GM19438 (cell line): ENCODE data around the gene FGR.
A peak's percentile ranks its signal among the peaks of the same experiment; 100 is the strongest.
"Not testable (repeated sequence)": the region's sequence is repeated elsewhere in the genome, so short reads cannot be mapped to it uniquely, and the experiment has no call there.

Experiments used
- ATAC-seq: cut with Tn5 transposase; IDR thresholded peaks from one replicate; pipeline ENCODE4 v1.9.1; 2021; ENCODE audit warnings: low read depth; ENCODE audit not compliant: unreplicated experiment

The FGR gene

DNA sequence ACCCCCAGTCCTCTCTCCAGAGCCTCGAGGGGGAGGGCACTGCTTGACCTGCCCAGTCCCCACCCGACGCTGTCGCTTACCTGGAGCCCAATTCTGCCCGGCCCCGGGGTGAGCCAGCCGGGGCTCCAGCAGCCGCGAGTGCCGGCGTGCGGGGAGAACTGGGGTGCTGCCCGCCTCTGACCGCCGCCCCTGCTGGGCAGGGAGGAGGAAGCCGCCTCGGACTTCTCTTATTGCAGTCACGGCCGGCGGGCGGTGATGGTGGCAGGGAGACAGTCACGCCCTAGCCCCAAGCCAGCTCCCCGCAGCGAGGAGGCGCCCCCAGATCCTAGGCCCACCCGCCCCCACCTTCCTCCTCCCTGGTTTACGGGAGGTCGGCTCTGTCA is at the start of gene FGR:
TSS of gene FGR (minus strand) at position 201 of the 383 bp plus-strand sequence. CDS start 11,269 bp downstream, outside the sequence.
- no peak for ATAC-seq

DNA sequence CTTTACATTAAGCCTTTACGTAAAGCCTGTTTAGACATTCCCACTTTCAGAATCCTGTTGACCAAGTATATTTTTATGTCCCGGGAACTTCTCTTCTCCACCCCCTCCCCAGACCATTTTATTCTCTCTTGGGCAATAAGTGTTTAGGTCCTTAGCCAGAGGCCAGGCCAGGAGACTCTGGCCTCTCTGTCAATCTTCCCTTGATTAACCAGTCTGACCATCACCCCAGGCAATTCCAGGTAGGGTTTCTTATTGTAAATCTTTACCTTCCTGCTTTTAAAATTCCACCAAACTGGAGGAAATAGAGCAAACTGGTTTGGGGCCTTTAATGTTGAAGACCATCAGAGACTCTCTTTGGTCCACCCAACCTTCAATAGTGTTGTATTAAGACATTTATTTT is 49.2 kb upstream of the FGR start:
- ATAC-seq, result no peak

DNA sequence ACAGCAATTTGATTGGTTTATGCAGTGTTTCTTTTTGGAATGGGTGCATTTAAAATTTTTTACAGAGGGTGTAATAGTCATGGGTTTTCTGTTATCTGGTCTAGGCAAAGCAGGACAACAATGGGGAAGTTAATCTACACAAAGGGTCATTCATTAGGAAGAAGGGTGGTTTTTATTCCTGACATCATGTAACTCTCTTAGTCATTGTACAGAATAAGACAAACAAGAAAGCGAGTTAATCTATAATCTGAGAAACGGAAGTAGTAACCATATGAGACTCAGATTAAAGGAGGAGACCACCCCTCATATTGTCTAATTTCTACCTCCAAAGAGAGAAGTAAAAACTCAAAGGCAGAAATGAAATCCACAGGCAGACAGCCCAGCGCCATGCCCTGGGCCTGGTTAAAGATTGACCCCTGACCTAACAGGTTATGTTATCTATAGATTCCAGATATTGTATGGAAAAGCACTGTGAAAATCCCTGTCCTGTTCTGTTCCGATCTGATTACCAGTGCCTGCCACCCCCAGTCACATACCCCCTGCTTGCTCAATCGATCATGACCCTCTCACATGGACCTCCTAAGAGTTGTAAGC is 47.5 kb upstream of the FGR start:
- no peak for ATAC-seq

DNA sequence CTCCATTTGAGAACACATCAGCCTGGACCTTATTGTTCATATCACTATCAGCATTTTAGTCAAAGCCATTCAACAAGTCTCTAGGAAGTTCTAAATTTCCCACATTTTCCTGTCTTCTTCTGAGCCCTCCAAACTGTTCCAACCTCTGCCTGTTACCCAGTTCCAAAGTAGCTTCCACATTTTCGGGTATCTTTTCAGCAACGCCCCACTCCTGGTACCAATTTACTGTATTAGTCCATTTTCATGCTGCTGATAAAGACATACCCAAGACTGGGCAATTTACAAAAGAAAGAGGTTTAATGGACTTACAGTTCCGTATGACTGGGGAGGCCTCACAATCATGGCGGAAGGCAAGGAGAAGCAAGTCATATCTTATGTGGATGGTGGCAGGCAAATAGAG is 46.6 kb upstream of the FGR start:
- not testable (repeated sequence) for ATAC-seq

DNA sequence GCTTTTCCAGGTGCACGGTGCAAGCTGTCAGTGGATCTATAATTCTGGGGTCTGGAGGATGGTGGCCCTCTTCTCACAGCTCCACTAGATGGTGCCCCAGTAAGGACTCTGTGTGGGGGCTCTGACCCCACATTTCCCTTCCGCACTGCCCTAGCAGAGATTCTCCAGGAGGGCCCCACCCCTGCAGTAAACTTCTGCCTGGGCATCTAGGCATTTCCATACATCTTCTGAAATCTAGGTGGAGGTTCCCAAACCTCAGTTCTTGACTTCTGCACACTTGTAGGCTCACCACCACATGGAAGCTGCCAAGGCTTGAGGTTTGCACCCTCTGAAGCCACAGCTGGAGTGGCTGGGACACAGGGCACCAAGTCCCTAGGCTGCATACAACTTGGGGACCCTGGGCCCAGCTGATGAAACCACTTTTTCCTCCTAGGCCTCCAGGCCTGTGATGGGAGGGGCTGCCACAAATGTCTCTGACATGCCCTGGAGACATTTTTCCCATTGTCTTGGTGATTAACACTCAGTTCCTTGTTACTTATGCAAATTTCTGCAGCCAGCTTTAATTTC is 45.3 kb upstream of the FGR start:
- not testable (repeated sequence) for ATAC-seq

DNA sequence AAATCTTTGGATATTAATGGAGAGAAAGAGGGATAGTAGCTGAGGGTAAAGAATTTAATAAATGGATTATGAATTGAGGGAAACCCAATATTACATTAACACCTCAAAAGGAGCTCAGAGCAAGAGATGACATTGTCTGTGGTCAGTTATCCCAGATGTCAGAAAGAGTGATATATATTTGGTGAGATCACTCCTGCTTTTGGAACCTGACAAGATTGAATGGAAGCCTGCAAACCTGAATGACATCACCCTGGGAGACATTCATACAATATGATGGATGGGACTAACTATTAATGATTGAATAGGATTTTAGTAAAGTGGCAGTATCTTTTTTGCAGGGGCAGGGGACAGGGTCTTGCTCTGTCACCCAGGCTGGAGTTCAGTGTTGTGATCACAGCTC is 43.8 kb upstream of the FGR start:
- ATAC-seq, result no peak

DNA sequence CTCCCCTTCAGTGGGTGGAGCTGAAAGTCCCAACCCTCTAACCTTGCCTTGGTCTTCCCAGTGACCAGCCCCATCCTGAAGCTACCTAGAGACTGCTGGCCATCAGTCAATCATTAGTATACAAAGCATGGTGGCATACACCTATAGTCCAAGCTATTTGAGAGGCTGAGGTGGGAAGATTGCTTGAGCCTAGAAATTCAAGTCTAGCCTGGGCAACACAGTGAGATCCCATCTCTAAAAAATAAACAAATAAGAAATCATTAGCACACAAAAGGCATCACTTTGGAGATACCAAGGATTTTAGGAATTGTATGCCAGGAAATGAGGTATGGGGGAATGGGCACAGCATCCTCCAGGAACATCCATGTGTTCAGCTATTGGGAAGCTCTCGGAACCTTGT is 41.4 kb upstream of the FGR start:
- ATAC-seq, result no peak

DNA sequence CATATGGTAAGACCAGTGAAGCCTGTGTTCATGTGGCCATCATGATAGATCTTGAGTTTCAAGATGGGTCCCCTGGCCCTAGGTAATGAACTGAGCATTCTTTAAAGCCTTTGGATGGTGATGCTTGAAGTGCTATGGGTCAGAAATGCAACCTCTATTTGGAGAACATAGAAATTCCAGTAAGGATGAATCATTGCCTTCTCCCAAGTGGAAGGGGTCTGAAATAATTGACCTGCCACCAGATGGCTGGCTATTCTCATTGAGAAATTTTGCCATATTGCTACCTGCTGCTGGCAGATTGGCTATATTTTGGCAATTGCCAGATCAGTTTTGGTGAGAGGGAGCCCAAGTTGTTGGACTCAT is 37.7 kb upstream of the FGR start:
- no peak for ATAC-seq

DNA sequence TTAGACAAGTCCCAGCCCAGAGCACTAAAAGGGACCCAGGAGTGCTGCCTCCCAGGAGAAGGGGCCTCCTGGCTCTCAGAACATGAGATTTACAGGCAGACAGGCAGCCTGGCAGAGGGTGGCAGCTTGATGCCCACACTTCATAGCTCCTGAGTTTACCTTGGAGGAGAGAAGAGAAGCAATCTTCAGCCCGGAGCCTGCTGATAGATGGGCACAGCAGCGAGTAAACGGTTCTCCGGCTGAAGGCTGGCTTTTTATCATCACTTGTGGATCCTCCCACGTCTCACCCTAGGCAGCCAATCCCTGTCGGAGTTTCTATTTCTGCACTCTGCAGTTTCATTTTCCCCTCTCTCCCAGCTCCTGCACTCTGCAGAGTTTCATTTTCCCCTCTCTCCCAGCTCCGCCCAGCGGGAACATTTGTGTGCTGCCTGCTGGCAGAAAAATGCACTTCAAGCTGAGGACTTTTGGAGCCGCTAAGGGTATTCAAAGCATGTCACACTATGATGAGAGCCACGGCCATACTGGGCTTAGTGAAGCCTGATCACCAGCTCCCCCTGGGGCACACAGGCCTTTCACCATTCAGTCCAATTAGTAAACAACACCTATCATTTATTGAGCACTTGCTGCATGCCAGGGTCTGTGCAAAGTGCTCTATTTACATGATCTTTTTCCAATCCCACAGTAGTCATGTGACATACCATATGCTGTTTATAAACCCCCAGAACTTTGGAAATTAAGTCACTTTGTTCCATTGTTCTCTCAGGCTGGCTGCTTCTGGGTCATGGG is 37.2 kb upstream of the FGR start, which contains the start of gene IFI6:
TSS of gene IFI6 (minus strand) at position 229 of the 786 bp plus-strand sequence. CDS start 2,878 bp downstream, outside the sequence.
- peak; percentile 89 for ATAC-seq

DNA sequence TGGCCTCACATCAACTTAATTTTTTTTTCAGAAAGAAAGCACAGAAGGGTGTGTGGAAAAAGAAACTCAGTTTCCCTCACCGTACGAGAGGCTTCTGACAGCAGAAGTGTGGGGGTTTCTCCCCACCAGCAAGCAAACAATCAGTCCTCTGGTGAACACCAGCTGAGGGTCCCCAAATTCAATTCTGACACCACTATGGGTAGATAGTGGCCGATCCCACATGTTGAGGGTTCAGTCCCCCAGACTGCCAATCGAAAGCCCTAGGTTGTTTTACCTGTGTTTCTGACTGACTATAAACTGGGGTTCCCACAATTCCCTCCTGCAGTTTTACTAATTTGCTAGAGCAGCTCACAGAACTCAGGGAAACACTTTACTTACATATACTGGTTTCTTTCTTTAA is 34.9 kb upstream of the FGR start:
- no peak for ATAC-seq

DNA sequence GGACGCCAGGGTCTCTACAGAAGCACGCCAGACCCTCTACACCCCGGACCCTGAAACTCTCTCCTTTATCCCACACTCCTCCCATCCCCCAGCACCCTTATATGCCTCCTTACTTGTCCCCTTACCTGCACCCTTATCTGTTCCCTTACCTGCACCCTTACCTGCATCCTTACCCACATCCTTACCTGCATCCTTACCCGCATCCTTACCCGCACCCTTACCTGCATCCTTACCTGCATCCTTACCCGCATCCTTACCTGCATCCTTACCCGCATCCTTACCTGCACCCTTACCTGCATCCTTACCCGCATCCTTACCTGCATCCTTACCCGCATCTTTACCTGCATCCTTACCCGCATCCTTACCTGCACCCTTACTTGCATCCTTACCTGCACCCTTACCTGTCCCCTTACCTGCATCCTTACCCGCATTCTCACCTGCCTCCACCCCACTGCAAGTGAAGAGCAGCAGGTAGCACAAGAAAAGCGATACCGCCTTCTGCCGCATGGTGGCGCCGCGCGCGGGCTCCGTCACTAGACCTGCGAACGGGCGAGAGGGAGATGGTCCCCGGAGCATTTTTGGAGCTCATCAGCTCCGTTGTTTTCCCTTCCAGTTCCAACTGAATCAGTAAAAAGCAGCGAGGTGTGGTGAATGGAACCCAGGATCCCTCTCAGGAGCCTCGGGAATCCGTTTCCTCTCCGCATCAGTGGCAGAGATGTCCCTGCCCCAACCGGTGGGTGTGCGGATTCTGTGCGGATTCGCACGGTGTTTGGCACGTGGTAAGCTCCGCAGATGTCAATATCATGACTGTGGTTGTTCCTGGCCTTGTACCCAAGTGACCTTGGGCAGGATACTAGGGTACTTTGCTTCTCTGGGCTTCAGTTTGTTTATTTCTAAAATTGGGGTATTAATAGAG is 34.1 kb upstream of the FGR start:
- no peak for ATAC-seq

DNA sequence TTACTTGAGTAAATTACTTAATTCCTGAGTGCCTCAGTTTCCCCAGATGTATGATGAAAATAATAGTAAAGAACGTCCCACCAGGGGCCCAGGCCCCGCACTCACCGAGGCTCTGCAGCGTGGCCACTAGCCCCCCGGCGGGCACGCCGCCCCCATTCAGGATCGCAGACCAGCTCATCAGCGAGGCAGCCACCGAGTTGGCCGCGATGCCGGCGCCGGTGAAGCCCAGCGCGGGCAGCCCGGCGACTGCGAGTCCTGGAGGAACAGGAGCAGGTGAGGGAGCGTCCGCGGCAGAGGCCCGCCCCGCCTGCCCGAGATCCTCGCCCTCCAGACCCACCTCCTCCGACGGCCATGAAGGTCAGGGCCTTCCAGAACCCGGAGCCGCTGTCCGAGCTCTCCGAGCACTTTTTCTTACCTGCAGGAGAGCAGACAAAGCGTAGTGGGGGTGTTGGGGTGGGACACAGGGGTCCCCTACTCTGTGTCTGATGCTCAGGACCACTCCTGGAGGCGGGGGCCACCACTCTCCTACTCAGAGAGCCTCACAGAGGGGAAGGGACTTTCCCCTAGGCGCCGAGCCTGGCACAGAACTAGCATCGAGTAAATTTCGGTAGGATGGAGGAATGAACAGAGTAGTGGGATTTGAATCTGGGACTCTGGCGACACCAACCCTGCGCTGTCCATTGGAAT is 33.3 kb upstream of the FGR start:
- ATAC-seq, result no peak

DNA sequence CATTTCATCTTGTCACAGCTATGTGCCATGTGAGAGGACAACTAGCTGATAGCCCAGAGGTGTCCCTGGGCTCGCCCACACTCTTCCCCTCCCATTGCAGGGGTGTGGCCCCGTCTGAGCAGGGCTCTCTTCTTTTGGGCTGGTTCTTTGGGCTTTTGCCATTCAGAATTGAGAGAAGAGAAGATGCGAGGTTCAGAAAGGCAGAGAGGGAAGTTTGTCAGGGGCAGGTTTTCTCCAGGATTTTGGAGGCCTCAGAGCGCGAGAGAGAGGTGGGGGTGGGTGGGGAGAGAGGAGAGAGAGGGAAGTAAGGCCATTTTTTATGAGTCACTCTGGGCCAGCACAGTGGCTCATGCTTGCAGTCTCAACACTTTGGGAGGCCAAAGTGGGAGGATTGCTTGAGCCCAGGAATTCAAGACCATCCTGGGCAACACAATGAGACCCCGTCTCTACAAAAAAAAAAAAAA is 31.8 kb upstream of the FGR start:
- no peak for ATAC-seq

DNA sequence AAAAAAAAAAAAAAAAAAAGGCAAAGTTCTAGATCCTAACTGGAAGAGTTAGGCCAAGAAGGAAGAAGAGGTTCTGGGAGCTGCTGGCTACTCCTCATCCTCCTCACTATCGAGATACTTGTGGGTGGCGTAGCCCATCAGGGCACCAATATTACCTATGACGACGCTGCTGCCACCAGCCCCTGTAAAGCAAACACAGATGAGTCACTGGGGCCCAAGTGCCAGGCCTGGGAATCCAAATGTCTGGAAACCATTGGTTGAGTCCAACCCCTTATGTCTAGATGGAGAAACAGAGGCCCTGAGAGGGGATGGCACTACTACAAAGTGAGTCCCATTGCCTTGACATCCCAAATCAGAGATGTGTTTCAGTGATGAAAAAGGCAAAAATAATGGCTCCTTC is 31.3 kb upstream of the FGR start:
- no peak for ATAC-seq

DNA sequence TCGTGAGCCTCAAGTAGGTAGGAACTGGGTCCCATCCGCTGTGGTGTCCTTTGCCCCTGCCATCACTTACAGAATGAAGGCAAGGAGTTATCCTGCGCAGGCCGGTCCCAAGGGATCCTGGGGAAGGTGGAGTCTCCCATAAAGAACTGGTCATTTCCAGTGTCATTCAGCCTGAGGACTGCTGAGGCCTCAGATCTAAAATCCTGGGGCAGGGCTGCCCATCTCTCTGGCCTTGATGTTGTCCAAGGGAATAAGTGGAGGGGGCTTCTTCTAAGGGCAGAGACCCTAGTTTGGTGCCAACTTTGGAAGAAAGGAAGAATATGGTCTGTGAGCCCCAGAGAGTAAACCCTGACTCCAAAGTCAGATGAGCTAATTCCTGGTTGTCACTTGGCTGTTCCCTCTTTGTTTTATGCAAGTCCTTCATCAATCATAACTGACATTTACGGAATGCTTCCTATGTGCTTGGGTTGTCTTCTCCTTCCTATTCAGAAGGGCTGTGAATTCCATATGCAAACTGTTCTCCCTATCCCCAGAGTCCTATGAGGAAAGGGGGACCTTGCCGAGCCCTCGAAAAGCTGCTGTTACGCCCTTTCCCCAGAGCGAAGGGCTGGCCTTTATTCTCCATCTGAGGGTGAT is 30.1 kb upstream of the FGR start:
- ATAC-seq, result no peak

DNA sequence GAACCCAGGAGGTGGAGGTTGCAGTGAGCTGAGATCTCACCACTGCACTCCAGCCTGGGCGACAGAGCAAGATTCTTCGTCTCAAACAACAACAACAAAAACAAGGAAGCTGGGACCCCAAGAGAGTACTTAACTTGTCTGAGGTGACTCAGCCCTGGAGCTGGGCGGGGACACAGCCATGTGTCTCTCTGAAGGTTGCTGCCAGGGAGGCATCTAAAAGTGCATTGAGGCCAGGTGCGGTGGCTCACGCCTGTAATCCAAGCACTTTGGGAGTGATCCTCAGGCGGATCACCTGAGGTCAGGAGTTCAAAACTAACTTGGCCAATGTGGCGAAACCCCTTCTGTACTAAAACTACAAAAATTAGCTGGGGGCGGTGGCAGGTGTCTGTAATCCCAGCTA is 29.3 kb upstream of the FGR start:
- ATAC-seq, result no peak

DNA sequence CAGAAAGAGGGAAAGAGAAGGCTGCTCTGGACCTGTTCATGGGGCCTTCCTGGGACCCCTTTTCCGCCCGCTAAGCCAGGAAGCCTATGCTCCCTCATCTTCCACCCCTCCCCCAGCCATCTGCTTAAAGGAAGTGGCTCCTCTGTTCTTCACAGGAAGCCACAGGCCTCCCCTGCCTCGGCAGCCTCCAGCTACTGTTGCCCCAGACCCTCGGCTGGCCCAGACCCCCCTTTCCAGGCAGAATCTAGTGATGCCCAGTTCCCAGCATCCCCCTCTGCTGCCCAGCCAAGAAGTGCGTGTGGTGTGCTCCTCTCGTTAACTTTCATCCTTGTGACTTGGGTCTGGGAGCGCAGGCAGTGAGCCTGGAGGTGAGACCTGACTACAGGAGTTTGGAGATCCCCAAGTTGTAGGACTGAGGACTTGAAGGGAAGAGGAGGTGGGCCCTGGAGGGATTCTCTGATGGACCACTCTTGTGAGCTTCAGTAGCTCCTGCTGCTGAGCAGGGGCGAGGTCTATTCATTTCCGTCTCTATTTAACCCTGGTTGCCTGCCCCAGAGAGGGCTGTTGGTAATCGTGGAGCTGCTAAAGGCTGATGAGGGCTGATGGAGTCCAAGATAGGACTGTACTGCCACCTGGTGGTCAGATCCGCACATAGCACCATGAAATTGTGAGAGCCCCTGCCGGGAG is 27.9 kb upstream of the FGR start:
- ATAC-seq, result no peak

DNA sequence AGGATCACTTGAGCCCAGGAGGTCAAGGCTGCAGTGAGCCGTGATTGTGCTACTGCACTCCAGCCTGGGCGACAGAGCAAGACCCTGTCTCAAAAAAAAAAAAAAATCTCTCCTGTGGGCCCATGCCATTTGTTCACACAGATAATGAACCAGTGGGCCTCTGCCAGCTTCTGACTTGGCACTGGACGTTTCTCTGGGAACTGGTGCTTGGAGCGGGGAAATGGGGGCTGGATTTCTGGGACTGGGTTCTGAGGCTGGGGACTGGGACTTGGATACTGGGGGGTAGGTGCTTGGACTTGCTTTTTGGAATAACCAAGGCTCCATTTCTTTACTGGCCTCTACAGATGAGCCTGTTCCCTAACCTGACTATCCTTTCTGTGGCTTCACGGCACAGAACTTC is 27.3 kb upstream of the FGR start:
- ATAC-seq, result no peak

DNA sequence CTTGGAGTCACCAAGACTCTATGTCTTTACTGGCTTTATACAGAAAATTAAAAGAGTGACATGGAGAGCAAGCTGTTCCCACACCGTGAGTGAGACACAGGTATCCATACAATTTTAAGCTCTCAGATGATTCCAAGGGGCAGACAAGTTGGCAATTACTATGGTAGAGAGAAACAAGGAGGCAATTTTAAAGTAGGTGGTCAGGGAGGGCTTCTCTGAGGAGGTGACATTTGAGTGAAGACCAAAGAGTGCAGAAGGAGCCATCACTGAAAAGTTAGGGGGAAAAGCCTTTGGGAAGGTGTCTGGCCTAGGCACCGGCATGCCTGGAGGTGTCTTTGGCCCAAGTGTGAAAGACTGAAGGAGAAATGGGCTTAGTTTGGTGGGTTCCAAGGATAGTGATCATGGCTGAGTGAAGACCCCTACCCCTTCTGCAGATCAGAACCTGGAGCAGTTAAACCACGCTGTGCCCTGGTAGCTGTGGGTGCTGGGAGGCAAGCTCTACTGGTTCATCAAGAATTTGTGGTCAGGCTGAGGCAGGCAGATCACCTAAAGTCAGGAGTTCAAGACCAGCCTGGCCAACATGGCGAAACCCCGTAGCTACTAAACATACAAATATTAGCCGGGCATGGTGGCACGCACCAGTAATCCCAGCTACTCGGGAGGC is 26.6 kb upstream of the FGR start:
- no peak for ATAC-seq
